ENCODE data around the gene GALNT7.

Gene GALNT7

GRCh38 chr4:173237762-173238161, 69.2 kb downstream of the GALNT7 start:
- DNase-seq (ENCODE audit: low spot score) = no peak

DNA sequence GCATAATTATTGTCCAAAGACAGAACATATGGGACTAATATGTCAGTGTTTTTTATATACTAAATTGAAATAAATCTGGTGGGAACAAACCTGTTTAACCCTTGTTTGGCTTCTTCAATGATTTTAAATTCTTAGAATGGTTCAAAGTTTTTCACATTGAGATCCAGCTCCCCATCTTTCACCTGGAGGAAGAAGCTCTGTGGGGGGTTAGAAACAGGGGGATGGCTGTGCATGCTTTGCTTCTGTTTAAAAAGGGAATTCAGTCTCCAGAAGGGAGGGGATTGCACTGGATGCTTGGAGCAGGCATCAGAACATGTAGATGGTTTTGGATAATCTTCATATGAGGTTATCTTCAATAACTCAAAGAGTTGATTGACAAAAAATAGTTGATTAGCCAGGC, 72.1 kb downstream of the GALNT7 start:
- no peak for DNase-seq (ENCODE audit: low spot score)

DNA sequence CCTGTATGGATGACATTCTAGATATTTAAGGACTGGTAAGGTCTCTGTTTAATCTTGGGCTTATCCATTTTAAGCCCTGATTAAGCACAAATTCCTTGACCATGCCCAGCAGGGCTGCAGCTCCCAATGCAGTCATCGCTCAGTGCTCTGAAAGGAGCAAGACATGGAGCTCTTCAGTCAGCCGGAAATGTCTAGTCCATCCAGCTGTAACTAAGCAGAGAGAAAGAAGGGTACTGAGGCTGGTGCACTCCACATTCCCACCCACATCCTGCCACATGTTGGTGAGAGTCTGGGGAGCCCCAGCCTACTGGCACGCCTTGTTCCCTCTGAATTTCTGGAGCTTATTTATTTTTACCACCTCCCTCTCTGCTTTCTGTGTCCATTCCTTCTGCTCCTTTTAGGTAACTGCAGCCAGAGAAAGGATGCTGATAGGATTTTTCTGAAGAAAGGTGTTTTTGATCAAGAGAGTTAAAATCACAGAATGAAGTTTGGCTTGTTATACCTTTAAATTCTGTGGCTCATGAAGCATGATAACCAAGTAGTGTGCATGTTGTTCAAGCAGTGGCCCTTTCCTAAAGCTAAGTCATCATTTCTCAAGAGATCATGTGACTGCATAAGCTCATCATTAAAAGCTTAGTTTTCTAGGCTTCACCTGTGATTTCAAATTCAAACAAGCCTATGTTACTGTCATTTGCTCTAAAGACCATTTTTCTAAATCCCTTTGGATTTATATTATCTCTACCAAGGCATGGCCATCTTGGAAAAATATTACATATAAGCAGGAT, 74.0 kb downstream of the GALNT7 start:
- no peak for DNase-seq (ENCODE audit: low spot score)

DNA sequence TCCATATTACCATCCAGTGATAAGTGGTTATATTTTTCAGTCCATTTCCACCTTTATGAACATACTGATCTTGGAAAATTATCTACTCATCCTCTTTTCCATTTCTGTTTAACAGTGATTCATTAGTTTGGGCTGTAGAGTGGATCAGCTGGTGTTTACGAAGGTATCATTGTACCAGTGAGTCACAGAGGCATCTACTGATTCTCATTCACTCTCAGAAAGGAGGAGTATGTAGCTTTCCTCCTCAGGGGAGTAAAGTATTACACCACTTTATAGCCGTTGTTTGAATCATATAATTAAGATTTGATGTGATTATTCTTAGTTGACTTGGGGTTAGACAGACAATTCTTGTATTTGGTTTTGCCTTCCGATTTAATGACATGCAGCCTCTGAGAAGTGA, 74.7 kb downstream of the GALNT7 start:
- DNase-seq (ENCODE audit: low spot score) = no peak

DNA sequence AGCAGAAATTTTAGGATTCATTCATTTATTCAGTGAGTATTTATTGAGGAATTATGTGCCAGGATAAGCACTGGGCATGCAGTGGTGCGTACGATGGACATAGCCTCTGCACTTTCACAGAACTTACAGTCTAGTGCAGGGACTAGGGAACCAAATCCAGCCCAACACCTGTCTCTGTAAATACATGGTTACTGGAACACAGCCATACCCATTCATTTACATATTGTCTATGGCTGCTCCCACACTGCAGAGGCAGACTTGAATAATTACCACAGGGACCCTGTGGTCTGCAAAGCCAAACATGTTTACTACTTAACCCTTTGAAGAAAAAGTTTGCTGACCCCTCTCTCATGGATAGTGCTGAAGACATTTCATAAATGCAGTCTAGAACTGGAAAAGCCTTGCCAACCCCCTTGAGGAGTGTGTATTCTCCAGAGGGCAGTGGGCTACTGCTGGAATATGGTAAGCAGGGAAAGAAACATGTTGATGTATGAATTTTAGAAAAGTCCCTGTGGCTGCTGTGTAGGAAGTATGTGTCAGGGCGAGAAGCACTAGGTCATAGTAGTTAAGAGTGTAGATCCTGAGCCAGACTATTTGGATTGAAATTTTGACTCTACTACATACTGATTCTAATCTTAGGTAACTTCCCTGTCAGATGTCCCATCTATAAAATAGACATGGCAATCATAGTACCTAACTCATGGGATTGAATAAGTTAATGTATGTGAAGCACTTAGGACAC, 75.5 kb downstream of the GALNT7 start:
- no peak for DNase-seq (ENCODE audit: low spot score)

- DNase-seq (ENCODE audit: low spot score) = no peak
Measured at GRCh38 chr4:173245952-173246351, 77.3 kb downstream of the GALNT7 start.

- no peak for DNase-seq (ENCODE audit: low spot score)
Measured at GRCh38 chr4:173246719-173247118, 78.1 kb downstream of the GALNT7 start.

DNA sequence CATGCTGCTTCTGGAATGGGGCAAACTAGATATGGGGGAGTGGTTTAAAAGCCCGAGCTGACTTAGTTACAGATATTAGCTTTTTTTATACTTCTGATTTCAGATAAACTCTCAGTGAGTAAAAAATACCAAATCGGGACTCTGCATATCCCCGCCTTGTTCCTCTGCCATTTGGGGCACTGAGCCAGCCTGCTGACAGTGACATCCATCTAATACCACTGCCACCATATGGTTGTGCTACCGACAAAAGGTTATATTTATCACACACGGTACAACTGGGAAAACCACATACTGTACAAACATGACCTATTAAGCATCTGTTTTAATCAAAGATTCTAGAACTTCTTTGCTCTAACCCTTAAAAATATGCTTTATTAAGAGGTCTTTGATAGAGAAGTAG, 78.7 kb downstream of the GALNT7 start:
- DNase-seq (ENCODE audit: low spot score) = no peak

DNA sequence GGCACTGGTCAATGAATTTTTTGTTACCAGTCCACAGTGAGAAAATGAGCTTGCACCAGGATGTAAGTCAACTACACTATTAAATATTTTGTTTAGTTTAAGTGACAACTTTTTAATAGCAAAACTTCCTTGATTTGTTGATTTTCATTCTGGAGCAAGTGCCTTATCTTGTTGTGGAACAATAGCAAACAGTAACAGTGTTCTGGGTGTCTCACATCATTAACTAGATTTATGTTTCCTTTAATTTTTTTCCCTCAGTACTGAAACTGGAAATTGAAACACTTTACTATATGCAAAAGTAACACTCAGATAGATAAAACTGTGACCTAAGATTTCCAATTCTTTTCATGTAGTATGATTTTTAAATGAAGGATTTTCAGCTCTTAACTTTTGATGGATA, 80.1 kb downstream of the GALNT7 start:
- no peak for DNase-seq (ENCODE audit: low spot score)

DNA sequence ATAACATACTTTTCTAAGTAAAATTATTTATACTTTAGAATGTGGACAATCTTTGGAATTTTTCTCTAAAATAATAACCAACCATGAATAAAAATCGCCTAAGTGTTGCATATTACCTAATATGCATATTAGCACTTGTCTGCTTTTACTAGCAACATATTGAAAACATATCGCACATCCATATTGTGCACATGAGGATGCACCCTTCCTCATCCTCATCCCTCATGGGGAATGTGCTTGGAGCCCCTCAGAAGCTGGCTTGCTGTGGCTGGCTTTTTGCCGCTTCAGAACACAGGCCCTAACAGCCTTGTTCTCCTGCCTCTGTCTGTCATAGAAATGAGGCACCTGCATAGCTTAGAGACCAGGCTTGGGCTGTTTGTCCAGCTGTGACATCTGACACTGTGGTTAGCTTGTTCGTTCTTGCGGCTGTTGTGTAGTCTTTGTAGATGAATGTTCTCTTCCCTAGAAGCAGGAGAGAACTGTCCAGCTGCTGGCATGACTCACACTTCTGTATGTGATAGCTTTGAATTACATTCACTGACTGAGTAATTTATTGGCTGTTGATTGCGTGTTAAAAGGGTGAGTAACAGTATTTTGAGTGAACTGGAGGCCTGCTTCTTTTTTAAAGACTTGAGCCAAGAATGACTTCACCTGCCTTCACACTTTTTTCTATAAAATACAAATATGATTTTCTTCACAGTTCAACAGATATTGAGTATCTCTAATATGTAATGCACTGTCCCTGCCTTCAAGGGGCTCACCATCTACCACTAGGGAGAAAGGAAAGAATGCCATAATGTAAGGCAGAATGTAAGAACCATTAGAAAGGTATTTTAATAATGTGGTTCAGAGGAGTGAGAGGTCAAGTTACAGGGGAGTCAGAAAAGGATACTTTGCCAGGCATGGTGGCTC, 83.7 kb downstream of the GALNT7 start:
- DNase-seq (ENCODE audit: low spot score) = peak; percentile 37

DNA sequence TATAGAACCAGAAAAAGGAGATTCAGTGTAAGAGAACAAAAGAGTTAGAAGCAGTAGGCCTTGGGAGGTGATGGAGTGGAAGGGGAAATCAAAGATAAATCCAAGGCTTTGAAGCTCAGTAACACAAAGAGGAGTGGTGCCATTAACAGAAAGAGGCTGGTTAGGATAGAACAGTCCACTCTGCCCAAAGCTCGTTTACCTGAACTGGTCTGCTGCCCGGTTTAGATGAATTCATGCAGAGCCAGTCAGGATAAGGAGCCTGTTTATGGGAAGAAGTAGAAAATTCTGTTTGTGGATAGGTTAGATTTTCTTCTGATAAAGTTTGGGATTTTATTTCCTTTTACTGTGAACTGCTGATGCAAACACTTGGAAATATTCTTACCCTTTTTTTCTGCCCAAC, 85.0 kb downstream of the GALNT7 start:
- no peak for DNase-seq (ENCODE audit: low spot score)

DNA sequence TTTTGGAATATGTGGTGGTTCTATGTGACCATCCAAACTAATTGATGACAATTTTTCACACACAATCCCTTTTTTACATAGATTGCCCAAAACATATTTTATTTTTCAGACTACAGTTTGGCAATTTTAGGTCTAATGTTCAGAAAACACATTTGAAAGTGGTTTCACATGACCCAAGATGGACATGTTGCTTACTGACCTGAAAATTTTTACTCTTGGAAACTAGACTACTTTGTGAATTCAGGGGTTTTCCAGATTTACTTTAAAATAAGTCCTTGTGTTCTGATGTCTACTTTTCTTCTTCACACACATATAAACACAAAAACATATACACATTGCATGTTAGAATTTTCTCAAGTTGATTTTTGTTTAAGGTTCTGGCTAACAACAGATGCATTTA, 86.0 kb downstream of the GALNT7 start:
- no peak for DNase-seq (ENCODE audit: low spot score)

- no peak for DNase-seq (ENCODE audit: low spot score)
Measured at GRCh38 chr4:173256825-173257224, 88.2 kb downstream of the GALNT7 start.

GRCh38 chr4:173257732-173258717, 89.4 kb downstream of the GALNT7 start:
- DNase-seq (ENCODE audit: low spot score) = peak; percentile 76

- DNase-seq (ENCODE audit: low spot score) = no peak
Measured at GRCh38 chr4:173258866-173259265, 90.3 kb downstream of the GALNT7 start.

DNA sequence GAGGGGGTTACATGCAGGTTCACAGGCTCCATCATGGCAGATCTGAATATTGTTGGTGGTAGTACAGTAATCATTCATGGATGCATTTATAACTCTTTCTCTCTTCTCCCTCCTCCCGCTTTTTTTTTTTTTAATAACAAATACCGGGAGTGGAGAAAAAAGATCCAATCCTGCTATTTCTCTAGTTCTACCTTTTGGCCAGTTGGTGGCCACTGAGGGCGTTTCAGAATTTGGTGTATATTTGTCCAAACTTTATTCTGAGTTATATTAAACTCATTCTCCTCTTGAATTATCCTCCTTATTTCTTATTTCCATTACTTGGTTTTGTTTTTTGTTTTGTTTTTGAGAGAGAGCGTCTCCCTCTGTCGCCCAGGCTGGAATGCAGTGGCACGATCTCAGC, 90.7 kb downstream of the GALNT7 start:
- no peak for DNase-seq (ENCODE audit: low spot score)

GRCh38 chr4:173261052-173261451, 92.4 kb downstream of the GALNT7 start:
- DNase-seq (ENCODE audit: low spot score) = no peak

DNA sequence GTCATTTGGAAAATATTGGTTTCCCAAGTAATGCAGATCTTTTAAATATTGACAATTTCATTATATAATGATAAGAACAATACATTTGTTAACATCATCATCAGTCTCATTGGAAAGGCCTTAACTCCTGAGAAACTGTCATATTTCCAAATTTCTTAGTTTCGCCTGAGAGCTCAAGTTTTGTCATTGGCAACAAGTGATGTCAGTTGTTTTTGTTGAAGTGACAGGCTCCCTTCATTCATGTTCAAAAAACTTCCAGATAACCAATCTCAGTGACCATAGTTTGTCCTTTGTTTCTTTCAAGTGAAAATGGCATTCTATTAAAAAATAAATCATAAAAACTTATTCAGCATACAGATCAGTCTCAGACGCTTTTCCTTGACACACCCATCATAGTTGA, 93.8 kb downstream of the GALNT7 start:
- no peak for DNase-seq (ENCODE audit: low spot score)

- no peak for DNase-seq (ENCODE audit: low spot score)
Measured at GRCh38 chr4:173264245-173264644, 95.6 kb downstream of the GALNT7 start.

DNA sequence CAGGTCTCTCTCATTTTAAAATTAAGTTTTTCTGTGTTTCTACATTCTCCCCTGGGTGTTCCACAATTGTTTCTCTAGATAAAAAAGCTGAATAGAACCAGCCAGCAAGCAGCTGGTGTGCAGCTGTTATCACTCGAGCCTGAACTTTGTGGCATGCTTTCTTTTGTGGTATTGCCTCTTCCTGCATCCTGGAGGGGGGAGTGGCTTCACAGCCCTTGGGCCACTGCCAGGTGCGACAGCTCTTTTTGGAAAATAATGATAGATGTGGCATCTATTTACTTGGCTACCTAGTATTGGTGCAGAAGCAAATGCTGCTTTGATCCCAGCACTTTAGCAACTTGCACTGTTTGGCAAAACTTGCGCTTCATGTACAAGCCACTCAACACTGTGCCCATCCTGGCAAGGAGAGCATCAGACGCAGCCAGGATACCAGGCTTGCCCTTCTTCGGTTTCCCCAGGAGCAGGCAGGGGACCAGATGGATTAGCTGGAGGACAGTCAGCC, 96.1 kb downstream of the GALNT7 start:
- DNase-seq (ENCODE audit: low spot score) = no peak

DNA sequence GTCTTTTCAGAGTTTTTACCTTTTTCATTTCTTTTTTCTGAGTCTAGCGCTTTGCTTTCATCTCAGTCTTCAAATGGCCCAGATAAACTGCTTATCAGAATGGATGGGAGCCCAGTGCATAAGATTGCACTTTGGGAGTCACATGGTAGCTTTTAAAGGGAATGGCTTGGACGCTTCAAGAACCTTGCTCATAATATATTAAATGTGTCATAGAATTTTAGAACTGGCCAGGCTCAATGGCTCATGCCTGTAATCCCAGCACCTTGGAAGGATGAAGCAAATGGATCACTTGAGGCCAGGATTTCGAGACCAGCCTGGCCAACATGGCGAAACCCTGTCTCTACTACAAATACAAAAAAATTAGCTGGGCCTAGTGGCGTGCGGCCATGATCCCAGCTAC, 97.1 kb downstream of the GALNT7 start:
- DNase-seq (ENCODE audit: low spot score) = no peak

All from globus pallidus (tissue), 1 donor.